ENCODE results near the gene KRTAP10-4.
"Not testable (repeated sequence)": the region's sequence is repeated elsewhere in the genome, so short reads cannot be mapped to it uniquely, and the experiment has no call there.

The KRTAP10-4 gene

DNA sequence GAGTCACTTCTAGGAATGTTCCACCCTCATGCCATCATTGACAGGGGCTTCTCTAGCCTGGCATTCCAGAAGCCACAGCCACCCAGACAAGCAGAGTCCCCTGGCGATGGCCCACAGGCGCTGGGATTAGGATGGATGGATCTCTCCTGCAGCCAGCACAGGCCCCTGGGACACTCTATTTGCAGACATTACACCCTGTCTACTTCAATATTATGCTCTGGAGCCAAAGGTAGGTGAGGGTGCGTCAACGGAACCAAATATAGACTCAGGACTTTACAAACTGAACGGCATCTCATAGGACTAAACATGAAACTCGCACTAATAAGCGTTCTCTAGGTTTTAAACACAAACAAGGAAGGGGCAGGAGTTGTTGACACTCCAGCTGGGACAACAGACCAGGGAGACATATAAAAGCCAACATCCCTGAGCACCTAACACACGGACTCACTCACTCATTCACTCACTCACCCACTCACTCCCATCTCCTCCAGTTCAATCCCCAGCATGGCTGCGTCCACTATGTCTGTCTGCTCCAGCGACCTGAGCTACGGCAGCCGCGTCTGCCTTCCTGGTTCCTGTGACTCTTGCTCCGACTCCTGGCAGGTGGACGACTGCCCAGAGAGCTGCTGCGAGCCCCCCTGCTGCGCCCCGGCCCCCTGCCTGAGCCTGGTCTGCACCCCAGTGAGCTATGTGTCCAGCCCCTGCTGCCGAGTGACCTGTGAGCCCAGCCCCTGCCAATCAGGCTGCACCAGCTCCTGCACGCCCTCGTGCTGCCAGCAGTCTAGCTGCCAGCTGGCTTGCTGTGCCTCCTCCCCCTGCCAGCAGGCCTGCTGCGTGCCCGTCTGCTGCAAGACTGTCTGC, 26.8 kb downstream of the KRTAP10-4 start, which contains the start of gene KRTAP10-7:
TSS of gene KRTAP10-7 (plus strand) at position 480 of the 861 bp plus-strand sequence. CDS start at position 505, 25 bp downstream.
- DNase-seq = not testable (repeated sequence)

DNA sequence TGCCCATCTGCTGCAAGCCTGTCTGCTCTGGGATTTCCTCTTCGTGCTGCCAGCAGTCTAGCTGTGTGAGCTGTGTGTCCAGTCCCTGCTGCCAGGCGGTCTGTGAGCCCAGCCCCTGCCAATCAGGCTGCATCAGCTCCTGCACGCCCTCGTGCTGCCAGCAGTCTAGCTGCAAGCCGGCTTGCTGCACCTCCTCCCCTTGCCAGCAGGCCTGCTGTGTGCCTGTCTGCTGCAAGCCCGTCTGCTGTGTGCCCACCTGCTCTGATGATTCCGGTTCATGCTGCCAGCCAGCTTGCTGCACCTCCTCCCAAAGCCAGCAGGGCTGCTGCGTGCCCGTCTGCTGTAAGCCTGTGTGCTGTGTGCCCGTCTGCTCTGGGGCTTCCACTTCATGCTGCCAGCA, 27.6 kb downstream of the KRTAP10-4 start:
- not testable (repeated sequence) for DNase-seq

DNA sequence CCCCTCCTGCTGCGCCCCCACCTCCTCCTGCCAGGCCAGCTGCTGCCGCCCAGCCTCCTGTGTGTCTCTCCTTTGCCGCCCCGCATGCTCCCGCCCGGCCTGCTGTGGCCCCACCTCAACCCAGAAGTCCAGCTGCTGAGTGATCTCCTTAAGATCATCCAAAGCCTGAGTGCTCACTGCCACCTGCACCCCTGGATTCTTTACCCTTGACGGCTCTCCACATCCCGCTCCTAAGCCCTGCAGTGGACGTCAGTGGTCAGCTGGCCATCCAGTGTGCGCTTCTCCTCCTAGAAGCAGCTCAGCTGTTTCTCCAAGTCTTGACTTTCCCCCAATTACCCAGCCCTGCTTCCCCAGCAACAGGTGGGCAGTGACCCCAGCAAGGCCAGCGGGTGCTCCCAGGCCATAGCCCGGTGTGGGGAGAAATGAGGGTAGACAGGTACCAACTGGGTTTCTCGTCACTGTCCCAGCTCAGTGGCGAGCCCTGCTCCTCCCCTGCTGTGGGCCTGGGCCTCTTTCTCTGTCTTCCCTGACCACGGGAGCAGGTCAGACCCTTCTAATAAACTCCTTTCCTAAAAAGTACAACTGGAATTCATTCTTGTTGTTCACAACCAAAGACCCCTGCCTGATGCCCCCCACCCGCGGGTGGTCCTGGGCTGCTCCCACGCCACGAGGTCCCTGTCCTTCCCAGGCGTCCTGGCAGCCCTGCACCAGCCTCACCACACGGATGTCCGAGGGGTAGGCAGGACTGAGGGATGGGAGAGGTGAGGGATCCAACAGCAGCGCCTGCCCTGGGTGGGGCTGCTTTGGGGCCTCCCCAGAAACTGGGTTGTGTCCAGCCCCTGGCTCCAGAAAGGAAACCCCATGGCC, 28.3 kb downstream of the KRTAP10-4 start:
- DNase-seq = no peak

GRCh38 chr21:44602463-44602850, 28.9 kb downstream of the KRTAP10-4 start:
- DNase-seq = no peak

DNA sequence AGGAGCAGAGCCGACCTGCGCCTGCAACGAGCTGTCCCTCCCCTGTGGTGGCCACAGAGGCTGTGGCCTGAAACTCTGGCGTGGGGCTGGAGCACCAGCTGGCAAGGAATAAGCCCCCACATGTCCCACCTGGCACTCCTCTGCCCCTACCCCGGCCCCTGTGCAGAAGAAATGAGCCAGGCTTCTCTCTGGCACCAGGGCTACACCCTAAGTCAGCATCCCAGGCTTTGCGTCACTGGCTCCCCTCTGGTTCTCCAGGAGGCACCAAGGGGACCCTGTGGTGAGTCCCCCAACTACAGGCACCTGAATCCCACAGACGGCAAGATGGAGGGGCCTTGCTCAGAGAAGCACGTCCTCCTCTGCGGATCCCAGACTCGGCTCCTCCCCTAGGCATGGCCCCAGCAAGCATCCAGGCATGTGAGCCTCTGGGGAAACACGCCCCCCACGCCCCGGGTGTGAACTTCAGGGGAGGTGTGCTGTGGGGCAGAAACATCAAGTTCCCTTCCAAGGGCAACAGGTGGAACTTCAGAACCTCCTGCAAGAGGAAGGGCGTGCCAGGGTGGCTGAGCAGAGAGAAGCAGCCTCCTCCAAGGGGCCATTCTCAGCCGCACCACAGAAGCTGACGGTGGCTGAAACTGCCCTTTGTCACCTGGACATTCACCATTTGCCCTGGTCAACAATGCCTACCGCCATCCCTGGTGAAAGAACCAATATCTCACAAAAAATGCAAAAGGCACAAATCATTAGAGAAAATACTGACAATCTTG, 29.8 kb downstream of the KRTAP10-4 start:
- DNase-seq = no peak

DNA sequence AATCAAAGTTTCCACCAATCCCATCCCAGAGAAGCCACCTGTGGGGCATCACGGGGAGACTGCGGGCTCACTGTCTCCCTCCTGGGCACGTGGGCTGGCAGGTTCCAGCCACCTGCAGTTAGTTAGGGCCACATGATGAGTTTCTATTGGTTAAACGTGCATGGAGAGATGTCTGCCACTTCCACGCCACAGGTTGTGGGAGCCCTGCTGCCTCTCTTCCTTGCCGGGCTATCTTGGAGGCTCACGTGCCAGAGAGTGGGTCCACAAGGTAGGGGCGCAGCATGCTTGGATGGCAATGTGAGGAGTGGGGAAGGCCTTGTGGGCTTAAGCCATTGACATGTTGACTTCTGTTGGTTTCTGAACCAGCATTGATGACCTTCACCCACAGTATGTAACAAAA, 30.4 kb downstream of the KRTAP10-4 start:
- no peak for DNase-seq

DNA sequence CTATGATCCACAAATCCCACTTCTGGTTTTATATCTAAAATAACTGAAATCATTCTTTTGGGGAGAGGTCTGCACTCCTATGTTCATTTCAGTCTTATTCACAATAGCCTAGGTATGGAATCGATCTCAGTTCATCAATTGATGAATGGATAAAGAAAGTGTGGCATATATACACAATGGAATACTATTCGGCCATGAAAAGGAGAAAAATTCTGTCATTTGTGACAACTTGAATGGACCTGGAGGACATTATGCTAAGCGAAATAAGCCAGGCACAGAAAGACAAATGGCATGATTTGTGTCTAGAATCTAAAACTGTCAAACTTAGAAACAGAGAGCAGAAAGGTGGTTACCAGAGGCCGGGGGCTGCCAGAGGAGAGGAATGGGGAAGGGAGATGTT, 33.0 kb downstream of the KRTAP10-4 start:
- no peak for DNase-seq

- no peak for DNase-seq
Observed at GRCh38 chr21:44609193-44609592, 35.7 kb downstream of the KRTAP10-4 start.

- not testable (repeated sequence) for DNase-seq
Observed at GRCh38 chr21:44610157-44610843, 36.8 kb downstream of the KRTAP10-4 start.

DNA sequence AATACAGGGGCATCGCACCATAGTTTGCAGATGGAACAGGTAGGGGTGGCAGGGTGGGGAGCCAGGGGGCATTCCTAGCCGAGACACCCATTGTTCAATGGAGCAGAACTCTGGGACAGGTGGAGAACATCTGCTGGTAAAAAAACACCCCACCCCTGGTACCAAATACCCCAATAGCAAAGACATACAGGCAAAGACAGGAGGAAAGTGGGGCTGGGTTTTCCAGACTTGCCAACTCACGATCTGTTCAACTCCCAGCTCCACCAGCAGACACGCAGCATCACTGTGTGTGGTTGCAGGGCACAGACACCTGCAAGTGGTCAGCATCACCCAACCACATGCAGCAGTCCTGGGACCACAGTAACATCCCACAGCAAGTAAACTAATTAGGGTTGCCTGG, 38.0 kb downstream of the KRTAP10-4 start:
- DNase-seq = no peak

- DNase-seq = no peak
Observed at GRCh38 chr21:44612029-44612486, 38.5 kb downstream of the KRTAP10-4 start, which contains the start of gene KRTAP10-8. Gene KRTAP10-8 (plus strand): TSS chr21:44612079. CDS start chr21:44612101, 22 bp downstream.

- no peak for DNase-seq
Observed at GRCh38 chr21:44612669-44613229, 39.2 kb downstream of the KRTAP10-4 start.

- DNase-seq = no peak
Observed at GRCh38 chr21:44613386-44614155, 40.0 kb downstream of the KRTAP10-4 start.

DNA sequence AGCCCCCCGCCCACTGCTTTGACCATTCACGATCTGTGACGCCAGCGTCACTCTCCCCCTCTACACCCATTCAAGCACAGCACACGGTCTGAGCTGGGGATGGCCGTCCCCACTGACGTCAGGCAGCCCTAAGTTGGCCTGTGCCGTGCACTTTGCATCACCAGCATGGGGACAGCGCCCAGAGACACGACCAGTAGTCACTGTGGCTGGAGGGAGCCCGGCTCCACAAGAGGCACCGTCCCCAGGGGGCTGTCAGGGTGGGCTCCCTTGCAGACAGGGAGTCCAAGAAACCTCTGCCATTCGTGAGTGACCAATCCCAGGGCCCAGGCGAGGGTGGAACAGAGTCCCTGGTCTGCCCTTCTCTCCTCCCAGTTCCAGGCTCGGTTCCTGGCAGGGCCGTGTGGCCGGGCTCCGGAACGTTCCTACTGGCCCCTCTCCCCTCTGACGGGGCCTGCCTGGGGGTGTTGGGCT, 40.7 kb downstream of the KRTAP10-4 start:
- DNase-seq = no peak

DNA sequence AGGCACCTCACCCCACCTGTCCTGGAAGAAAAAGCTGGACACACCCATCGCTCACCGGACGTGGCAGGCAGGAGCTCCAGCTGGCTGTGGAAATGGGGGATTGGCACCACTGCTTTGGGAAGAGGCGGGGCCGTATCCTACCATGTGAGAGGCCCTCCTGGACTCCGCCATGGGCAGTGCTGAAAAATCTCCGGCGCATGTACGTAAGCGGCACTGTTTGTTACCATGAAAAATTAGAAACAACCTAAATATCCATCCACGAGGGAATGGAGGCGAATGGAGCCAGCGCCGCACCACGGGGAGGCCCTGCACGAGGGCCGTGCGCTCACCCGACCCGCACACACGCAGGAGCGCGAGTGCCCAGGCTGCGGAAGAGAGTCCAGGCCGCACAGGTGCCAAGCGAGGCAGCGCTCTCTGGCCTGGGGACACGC, 41.4 kb downstream of the KRTAP10-4 start:
- DNase-seq = no peak

GRCh38 chr21:44615466-44615865, 41.9 kb downstream of the KRTAP10-4 start:
- DNase-seq = no peak

GRCh38 chr21:44615911-44616590, 42.5 kb downstream of the KRTAP10-4 start:
- no peak for DNase-seq

DNA sequence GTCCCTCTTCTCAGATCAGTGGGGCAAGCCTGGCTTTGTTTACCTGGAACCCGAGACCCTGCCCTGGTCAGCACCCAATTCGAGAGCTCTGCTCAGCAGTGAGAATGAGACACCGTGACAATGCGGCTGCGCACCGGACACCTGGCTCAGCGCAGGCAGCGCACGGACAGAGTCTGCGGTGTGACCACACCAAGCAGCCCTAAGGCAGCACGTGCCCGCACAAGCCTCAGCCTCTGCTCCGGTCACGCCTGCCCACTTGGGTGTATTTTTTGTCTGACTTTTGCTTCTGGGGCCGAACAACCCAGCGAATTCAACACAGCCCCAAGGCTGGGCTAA, 43.0 kb downstream of the KRTAP10-4 start:
- no peak for DNase-seq

- DNase-seq = no peak
Observed at GRCh38 chr21:44617071-44617501, 43.6 kb downstream of the KRTAP10-4 start.

DNA sequence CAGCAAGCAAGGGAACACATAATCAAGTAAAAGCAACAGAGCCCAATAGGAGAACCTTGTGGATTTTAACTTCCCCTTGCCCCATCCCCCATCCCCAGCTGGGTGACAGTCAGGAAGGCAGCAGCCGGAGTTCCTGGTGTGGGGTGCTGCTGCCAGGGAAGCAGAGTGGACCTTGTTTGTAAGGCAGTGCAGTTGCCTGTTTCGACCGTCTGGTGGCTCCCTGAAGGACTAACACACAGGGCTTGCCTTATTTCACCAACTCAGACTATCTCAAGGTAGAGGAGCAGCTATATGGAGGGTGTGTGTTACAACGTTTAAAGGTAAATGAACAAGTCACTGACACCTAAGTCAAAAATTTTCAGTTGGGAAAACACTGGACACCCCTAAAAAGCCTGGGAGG, 45.0 kb downstream of the KRTAP10-4 start:
- DNase-seq = no peak
